NCI-H146 treated with DMSO at 0.1 percent for 48 hours (cell line): Measurements from ENCODE around the gene ING3.

ENCODE experiments used
- DNase-seq: peaks from one replicate; lab custom pipeline; 2025; ENCODE audit not compliant: unreplicated experiment; lab: John Stamatoyannopoulos, UW

ING3 gene

GRCh38 chr7:121023683-121024511 is 73.3 kb downstream of the ING3 start:
- DNase-seq: no peak

GRCh38 chr7:121024611-121025010 is 74.0 kb downstream of the ING3 start:
- no peak for DNase-seq

GRCh38 chr7:121026159-121026558 is 75.6 kb downstream of the ING3 start:
- no peak for DNase-seq

- DNase-seq: no peak
These were observed 76.1 kb downstream of the ING3 start for GRCh38 chr7:121026577-121027111.
